ENCODE measurements around the gene LSP1. TPM values are rescaled to one million over a fixed set of nuclear protein-coding genes. Genes with fewer than 3 reads are reported as not detected.

Gene LSP1
- total and polyA plus RNA-seq, 8 donors: 2.4 to 26.8 (median 9.9) TPM

DNA sequence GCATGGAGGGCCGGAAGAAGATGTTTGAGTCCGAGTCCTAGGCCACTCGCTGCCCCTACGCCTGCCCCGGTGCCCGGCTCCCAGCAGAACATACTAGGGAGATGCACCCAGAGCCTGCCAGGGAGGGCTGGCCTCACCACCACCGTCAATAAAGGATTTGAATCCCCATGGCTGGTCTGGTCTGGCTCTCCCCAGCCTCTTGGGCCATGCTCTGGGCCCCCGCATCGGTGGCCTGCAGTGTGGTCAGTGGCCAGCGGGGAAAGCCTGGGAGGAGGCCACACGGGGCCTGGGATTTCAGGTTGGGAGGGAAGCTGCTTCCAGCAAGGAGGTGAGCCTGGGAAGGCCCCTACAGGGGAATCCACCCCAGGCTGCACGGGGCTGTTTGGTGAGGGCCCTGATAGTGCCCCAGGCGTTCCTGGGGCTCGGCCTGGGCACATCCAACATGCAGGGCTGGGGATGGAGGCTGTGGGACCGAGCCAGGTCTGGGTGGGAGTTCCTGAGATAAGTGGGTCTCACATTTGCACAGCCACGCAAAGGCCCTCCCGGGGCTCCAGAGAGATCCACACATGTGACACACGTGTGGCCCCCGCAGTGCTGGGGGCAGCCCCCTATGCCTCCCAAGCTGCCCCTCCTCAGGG is 11.3 kb upstream of the LSP1 start:
- intact Hi-C loops (cut with DNase I): no loop called here
- TF ChIP-seq, protein P1, sequence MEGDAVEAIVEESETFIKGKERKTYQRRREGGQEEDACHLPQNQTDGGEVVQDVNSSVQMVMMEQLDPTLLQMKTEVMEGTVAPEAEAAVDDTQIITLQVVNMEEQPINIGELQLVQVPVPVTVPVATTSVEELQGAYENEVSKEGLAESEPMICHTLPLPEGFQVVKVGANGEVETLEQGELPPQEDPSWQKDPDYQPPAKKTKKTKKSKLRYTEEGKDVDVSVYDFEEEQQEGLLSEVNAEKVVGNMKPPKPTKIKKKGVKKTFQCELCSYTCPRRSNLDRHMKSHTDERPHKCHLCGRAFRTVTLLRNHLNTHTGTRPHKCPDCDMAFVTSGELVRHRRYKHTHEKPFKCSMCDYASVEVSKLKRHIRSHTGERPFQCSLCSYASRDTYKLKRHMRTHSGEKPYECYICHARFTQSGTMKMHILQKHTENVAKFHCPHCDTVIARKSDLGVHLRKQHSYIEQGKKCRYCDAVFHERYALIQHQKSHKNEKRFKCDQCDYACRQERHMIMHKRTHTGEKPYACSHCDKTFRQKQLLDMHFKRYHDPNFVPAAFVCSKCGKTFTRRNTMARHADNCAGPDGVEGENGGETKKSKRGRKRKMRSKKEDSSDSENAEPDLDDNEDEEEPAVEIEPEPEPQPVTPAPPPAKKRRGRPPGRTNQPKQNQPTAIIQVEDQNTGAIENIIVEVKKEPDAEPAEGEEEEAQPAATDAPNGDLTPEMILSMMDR (IDR thresholded peaks at IDR 0.05): no peak
- Histone ChIP-seq H3K4me3 (no peak overlapping the region), H3K36me3 (no peaks in the 10 kb centered on the region), H3K27me3 (no peaks in the 10 kb centered on the region), H3K4me1 (peaks cover 27 to 59% (median 51%) of the 10 kb centered on the region in 3 donors), H3K27ac (peak overlapping the region; percentile 83 to 97 (median 94)), H3K9me3 (no peaks in the 10 kb centered on the region)
- WGBS, 2 donors: 80 to 87% methylated on average over 17 to 19 of the region's 19 CpGs
- peak in 4 of 6 donors; percentile 20 to 79 (median 55) for DNase-seq
- no peak for ATAC-seq
- no peak for FAIRE-seq

DNA sequence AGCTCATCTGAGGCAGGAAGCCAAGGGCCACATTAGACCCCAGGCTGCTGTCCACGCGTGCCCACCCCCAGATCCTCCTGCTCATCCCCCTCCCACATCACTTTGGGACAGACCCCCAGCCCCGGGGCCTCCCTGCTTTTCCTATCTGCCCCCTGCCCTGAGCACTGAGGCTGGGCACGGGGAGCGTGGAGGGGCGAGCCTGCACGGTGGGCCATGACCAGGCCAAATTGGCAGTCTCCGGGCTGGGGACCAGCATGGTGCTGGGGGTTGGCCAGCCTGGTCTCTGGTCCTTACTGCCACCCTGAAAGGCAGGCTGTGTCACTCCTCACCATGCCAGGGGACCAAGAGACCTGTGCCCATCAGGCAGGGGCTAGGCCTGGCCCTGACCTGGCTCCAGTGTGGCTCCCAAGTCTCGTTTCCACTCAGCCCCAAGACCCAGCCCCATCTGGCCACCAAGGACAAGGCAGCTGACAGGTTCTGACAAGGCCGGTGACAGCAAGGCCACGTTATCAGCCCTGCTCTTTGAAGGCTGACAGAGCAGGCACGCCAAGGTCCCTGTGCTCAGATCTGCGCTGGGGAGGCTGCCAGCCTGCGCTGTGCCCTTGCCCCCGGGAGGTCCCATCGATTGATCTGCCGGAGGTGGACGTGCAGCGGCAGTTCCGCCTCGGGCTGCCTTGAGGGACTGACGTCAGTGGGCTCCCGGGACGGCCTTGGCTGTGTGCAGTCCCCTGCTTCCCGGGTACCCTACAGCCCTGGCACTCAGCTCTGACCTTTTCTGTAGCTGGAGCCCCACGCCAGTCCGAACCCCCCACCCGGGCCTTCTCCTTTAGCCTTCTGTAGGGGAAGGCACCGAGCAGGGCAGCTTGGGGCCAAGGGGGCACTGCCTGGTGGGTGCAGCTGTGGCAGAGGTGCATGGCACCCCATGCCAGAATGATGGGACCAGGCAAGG is 10.5 kb upstream of the LSP1 start:
- Histone ChIP-seq H3K4me3 (no peak overlapping the region), H3K4me1 (peaks cover 27 to 59% (median 51%) of the 10 kb centered on the region in 3 donors), H3K36me3 (no peaks in the 10 kb centered on the region), H3K27ac (peak overlapping the region; percentile 83 to 97 (median 94)), H3K9me3 (no peaks in the 10 kb centered on the region), H3K27me3 (no peaks in the 10 kb centered on the region)
- ATAC-seq (peak; percentile 86 to 91 (median 89)), DNase-seq (peak; percentile 92 to 99 (median 98)), FAIRE-seq (no peak)
- intact Hi-C loops (cut with DNase I): no loop called here
- WGBS, 2 donors: 22 to 37% methylated on average over 29 of the region's 29 CpGs
- TF ChIP-seq, protein P1 (IDR thresholded peaks at IDR 0.05): no peak

DNA sequence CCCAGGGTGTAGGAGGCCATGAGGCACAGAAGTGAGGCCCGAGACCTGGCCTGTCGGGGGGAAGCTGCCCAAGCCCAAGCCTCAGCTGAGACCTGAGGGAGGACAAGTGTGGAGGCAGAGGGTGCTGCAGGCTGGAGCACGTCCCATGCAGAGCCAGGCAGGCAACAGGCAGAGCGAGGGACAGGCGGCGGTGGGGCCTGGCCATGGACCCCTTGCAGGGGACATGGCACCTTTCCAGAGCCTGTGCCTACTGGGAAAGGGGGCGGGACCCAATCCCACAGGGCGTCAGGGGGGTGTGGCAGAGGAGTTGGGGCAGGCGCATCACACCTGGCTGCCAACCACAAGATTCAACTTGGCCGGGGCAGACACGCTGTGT is 9.8 kb upstream of the LSP1 start:
- Histone ChIP-seq H3K36me3 (no peaks in the 10 kb centered on the region), H3K27ac (peak overlapping the region; percentile 83 to 97 (median 94)), H3K4me1 (peaks cover 27 to 58% (median 54%) of the 10 kb centered on the region in 3 donors), H3K4me3 (no peak overlapping the region), H3K27me3 (no peaks in the 10 kb centered on the region), H3K9me3 (no peaks in the 10 kb centered on the region)
- TF ChIP-seq, protein P1 (IDR thresholded peaks at IDR 0.05): no peak
- intact Hi-C loops (cut with DNase I): no loop called here
- peak; percentile 6 to 23 (median 16) for ATAC-seq
- WGBS, 2 donors: 51 to 56% methylated on average over 10 to 11 of the region's 11 CpGs
- FAIRE-seq: no peak
- DNase-seq: peak in 2 of 6 donors; percentile 63

DNA sequence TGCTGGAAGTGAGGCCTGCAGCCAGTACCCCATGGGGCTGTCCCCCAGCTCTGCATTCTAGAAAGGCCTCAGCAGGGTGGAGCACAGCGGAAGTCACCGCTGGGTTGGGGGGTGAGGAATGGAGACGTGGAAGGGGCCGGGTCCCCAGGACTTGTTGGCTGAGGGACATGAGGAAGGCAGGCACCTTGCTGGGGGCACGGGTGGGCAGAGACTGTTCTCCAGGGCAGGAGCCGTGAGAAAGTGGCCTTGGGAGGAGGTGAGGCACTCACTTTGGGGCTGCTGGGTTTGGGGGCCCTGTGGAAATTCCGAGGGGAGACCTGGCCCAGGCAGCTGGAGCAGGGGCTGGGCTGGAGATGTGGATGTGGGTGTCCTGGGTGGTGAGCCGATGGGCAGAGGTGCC is 9.1 kb upstream of the LSP1 start:
- TF ChIP-seq, protein P1 (IDR thresholded peaks at IDR 0.05): no peak
- Histone ChIP-seq H3K4me1 (peaks cover 27 to 58% (median 54%) of the 10 kb centered on the region in 3 donors), H3K27ac (peak overlapping the region; percentile 83 to 97 (median 94)), H3K27me3 (no peaks in the 10 kb centered on the region), H3K36me3 (no peaks in the 10 kb centered on the region), H3K9me3 (no peaks in the 10 kb centered on the region), H3K4me3 (no peak overlapping the region)
- intact Hi-C loops (cut with DNase I): no loop called here
- DNase-seq (peak in 3 of 6 donors; percentile 49 to 60 (median 55)), ATAC-seq (no peak), FAIRE-seq (no peak)
- 78 to 90% methylated on average over 8 of the region's 8 CpGs for WGBS, 2 donors
